ENCODE results near the gene TPRA1. TPM values are rescaled to one million over a fixed set of nuclear protein-coding genes. Genes with fewer than 3 reads are reported as not detected.
"Not testable (repeated sequence)": the region's sequence is repeated elsewhere in the genome, so short reads cannot be mapped to it uniquely, and the experiment has no call there.

The TPRA1 gene
- total RNA-seq, 4 donors from 2014 or later = 36.2 to 47.5 (median 43.2) TPM

DNA sequence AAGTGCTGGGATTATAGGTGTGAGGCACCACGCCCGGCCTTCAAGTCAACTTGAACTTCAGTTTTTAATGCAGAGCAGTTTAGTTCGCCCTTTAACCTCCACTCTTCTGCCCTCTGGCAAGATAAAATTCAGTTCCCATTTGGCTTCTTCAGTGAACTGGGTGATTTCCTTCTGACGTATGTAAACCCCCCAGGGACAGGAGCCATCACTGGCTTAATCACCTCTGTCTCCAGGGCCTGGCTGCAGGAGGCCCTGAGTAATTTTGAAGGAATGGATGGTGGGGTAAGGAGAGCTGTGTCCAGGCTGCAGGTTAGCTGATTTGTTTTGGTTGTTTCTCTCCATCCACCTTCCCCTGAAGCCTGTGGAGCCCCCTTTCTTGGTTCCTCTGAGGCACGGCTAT lies 19.6 kb upstream of the TPRA1 start:
- WGBS, 2 donors = 92% methylated on average over 5 of the region's 5 CpGs
- no peak for DNase-seq
- Histone ChIP-seq H3K27ac (no peak overlapping the region), H3K4me1 (peaks cover 11 to 16% of the 10 kb centered on the region in 2 donors), H3K4me3 (replicated peaks in 1 of 3) (no peak overlapping the region), H3K36me3 (peaks cover 11 to 17% of the 10 kb centered on the region in 2 donors), H3K27me3 (no peaks in the 10 kb centered on the region), H3K9me3 (no peaks in the 10 kb centered on the region)
- intact Hi-C loops (cut with DNase I) = no loop called here
- no peak for TF ChIP-seq POLR2A (IDR thresholded peaks at IDR 0.05)
- no peak for TF ChIP-seq CTCF (IDR thresholded peaks at IDR 0.05)

- Histone ChIP-seq H3K27me3 (no peaks in the 10 kb centered on the region), H3K9me3 (no peaks in the 10 kb centered on the region), H3K27ac (no peak overlapping the region), H3K4me1 (peaks cover 5 to 9% of the 10 kb centered on the region in 2 donors), H3K4me3 (replicated peaks in 1 of 3) (no peak overlapping the region), H3K36me3 (peaks cover 11 to 17% of the 10 kb centered on the region in 2 donors)
- intact Hi-C loops (cut with DNase I) = no loop called here
- TF ChIP-seq CTCF (IDR thresholded peaks at IDR 0.05) (no peak), POLR2A (IDR thresholded peaks at IDR 0.05) (no peak)
- 93 to 95% methylated on average over 14 of the region's 14 CpGs for WGBS, 2 donors
- no peak for DNase-seq
These were observed 17.8 kb upstream of the TPRA1 start for GRCh38 chr3:127608362-127608718.

- H3K27ac ChIP-seq = no peak overlapping the region
- intact Hi-C loops (cut with DNase I) = no loop called here
- 93 to 98% methylated on average over 6 to 7 of the region's 7 CpGs for WGBS, 2 donors
- peaks cover 3 to 4% of the 10 kb centered on the region in 2 donors for H3K4me1 ChIP-seq
- no peak for DNase-seq
- no peak for TF ChIP-seq POLR2A (IDR thresholded peaks at IDR 0.05)
- TF ChIP-seq CTCF (IDR thresholded peaks at IDR 0.05) = no peak
- peaks cover 11 to 17% of the 10 kb centered on the region in 2 donors for H3K36me3 ChIP-seq
- no peak overlapping the region for H3K4me3 ChIP-seq (replicated peaks in 1 of 3)
- no peaks in the 10 kb centered on the region for H3K27me3 ChIP-seq
- H3K9me3 ChIP-seq = no peaks in the 10 kb centered on the region
These were observed 17.3 kb upstream of the TPRA1 start for GRCh38 chr3:127607675-127608361.

- TF ChIP-seq CTCF (IDR thresholded peaks at IDR 0.05) = no peak
- TF ChIP-seq POLR2A (IDR thresholded peaks at IDR 0.05) = no peak
- Histone ChIP-seq H3K9me3 (no peaks in the 10 kb centered on the region), H3K4me1 (no peaks in the 10 kb centered on the region), H3K36me3 (peaks cover 11 to 17% of the 10 kb centered on the region in 2 donors), H3K27ac (no peak overlapping the region), H3K4me3 (replicated peaks in 1 of 3) (no peak overlapping the region), H3K27me3 (no peaks in the 10 kb centered on the region)
- DNase-seq = no peak
- intact Hi-C loops (cut with DNase I) = no loop called here
- WGBS, 2 donors = 94 to 95% methylated on average over 5 to 17 of the region's 17 CpGs
These were observed 16.6 kb upstream of the TPRA1 start for GRCh38 chr3:127606981-127607595.

DNA sequence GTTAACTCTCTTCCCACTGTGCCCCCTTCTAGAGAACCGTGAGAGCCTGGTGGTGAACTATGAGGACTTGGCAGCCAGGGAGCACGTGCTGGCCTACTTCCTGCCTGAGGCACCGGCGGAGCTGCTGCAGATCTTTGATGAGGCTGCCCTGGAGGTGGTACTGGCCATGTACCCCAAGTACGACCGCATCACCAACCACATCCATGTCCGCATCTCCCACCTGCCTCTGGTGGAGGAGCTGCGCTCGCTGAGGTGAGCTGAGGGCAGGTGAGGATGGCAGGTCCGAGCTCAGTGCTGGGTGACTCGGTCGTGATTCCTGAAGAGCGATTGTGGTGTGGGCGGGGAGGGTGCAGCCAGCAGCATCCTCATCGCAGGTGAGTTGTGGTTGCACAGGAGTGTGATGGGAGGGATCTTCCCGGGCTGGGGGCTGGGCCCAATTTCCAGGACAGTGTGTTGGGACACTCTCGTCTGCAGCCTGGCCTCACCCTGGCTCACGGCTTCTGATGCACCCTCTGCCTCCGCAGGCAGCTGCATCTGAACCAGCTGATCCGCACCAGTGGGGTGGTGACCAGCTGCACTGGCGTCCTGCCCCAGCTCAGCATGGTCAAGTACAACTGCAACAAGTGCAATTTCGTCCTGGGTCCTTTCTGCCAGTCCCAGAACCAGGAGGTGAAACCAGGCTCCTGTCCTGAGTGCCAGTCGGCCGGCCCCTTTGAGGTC lies 15.7 kb upstream of the TPRA1 start:
- DNase-seq = no peak
- no peaks in the 10 kb centered on the region for H3K9me3 ChIP-seq
- no peaks in the 10 kb centered on the region for H3K27me3 ChIP-seq
- H3K27ac ChIP-seq = no peak overlapping the region
- TF ChIP-seq POLR2A (IDR thresholded peaks at IDR 0.05) (no peak), CTCF (IDR thresholded peaks at IDR 0.05) (no peak)
- H3K36me3 ChIP-seq = peaks cover 11 to 17% of the 10 kb centered on the region in 2 donors
- no peaks in the 10 kb centered on the region for H3K4me1 ChIP-seq
- 94% methylated on average over 12 to 14 of the region's 24 CpGs for WGBS, 2 donors
- H3K4me3 ChIP-seq (replicated peaks in 1 of 3) = no peak overlapping the region
- intact Hi-C loops (cut with DNase I) = no loop called here

GRCh38 chr3:127605547-127605946 lies 15.0 kb upstream of the TPRA1 start:
- DNase-seq, H3K27ac ChIP-seq: not testable (repeated sequence)
- 93 to 98% methylated on average over 7 of the region's 7 CpGs for WGBS, 2 donors

More at GRCh38 chr3:127605547-127605946, 15.0 kb upstream of the TPRA1 start:
- peaks cover 11 to 17% of the 10 kb centered on the region in 2 donors for H3K36me3 ChIP-seq
- H3K27me3 ChIP-seq; H3K9me3 ChIP-seq; intact Hi-C loops (cut with DNase I); H3K4me3 ChIP-seq (replicated peaks in 1 of 3); H3K4me1 ChIP-seq: not testable (repeated sequence)

All from thyroid gland (tissue), 4 donors.